ENCODE data around the gene ADIPOR2. TPM values are rescaled to one million over a fixed set of nuclear protein-coding genes. Genes with fewer than 3 reads are reported as not detected.
"Not testable (repeated sequence)": the region's sequence is repeated elsewhere in the genome, so short reads cannot be mapped to it uniquely, and the experiment has no call there.

The ADIPOR2 gene
- total RNA-seq, 1 donor from 2014 or later, result 40.5 TPM

GRCh38 chr12:1711536-1712211 is 20.8 kb downstream of the ADIPOR2 start:
- DNase-seq; intact Hi-C loops (cut with micrococcal nuclease); H3K4me3 ChIP-seq; H3K27me3 ChIP-seq (ENCODE audit: low read depth); H3K27ac ChIP-seq (replicated peaks): not testable (repeated sequence)
- Histone ChIP-seq H3K9me3 (replicated peaks) (peaks cover 17% of the 10 kb centered on the region), H3K4me1 (peaks cover 59% of the 10 kb centered on the region), H3K36me3 (peaks cover 14% of the 10 kb centered on the region)

GRCh38 chr12:1712305-1712704 is 21.4 kb downstream of the ADIPOR2 start:
- peaks cover 59% of the 10 kb centered on the region for H3K4me1 ChIP-seq
- DNase-seq; intact Hi-C loops (cut with micrococcal nuclease): not testable (repeated sequence)

GRCh38 chr12:1712852-1713251 is 22.0 kb downstream of the ADIPOR2 start:
- intact Hi-C loops (cut with micrococcal nuclease); DNase-seq; H3K4me3 ChIP-seq; H3K27ac ChIP-seq (replicated peaks); H3K27me3 ChIP-seq (ENCODE audit: low read depth): not testable (repeated sequence)
- Histone ChIP-seq H3K4me1 (peaks cover 59% of the 10 kb centered on the region), H3K36me3 (peaks cover 14% of the 10 kb centered on the region), H3K9me3 (replicated peaks) (peaks cover 17% of the 10 kb centered on the region)

More at GRCh38 chr12:1712305-1712704, 21.4 kb downstream of the ADIPOR2 start:
- Histone ChIP-seq H3K36me3 (peaks cover 14% of the 10 kb centered on the region), H3K9me3 (replicated peaks) (peaks cover 17% of the 10 kb centered on the region)
- not testable (repeated sequence) for H3K27ac ChIP-seq (replicated peaks); H3K4me3 ChIP-seq; H3K27me3 ChIP-seq (ENCODE audit: low read depth)

GRCh38 chr12:1713783-1714348 is 23.0 kb downstream of the ADIPOR2 start:
- Histone ChIP-seq H3K4me1 (peaks cover 68% of the 10 kb centered on the region), H3K36me3 (peaks cover 14% of the 10 kb centered on the region), H3K9me3 (replicated peaks) (peaks cover 17% of the 10 kb centered on the region)
- DNase-seq; intact Hi-C loops (cut with micrococcal nuclease); H3K4me3 ChIP-seq; H3K27ac ChIP-seq (replicated peaks); H3K27me3 ChIP-seq (ENCODE audit: low read depth): not testable (repeated sequence)

- Histone ChIP-seq H3K36me3 (peaks cover 14% of the 10 kb centered on the region), H3K4me1 (peaks cover 84% of the 10 kb centered on the region), H3K9me3 (replicated peaks) (peaks cover 16% of the 10 kb centered on the region)
- H3K27me3 ChIP-seq (ENCODE audit: low read depth); H3K27ac ChIP-seq (replicated peaks); DNase-seq; H3K4me3 ChIP-seq; intact Hi-C loops (cut with micrococcal nuclease): not testable (repeated sequence)
Measured at GRCh38 chr12:1715459-1715858, 24.6 kb downstream of the ADIPOR2 start.

GRCh38 chr12:1716215-1716862 is 25.5 kb downstream of the ADIPOR2 start:
- intact Hi-C loops (cut with micrococcal nuclease), result no loop called here

GRCh38 chr12:1716911-1717310 is 26.0 kb downstream of the ADIPOR2 start:
- Histone ChIP-seq H3K4me3 (no peak overlapping the region), H3K4me1 (peaks cover 76% of the 10 kb centered on the region), H3K9me3 (replicated peaks) (peaks cover 13% of the 10 kb centered on the region), H3K27me3 (ENCODE audit: low read depth) (no peaks in the 10 kb centered on the region), H3K36me3 (peaks cover 14% of the 10 kb centered on the region), H3K27ac (replicated peaks) (no peak overlapping the region)
- no peak for TF ChIP-seq CTCF (IDR thresholded peaks at IDR 0.05; ENCODE audit: borderline replicate concordance)
- no peak for DNase-seq
- intact Hi-C loops (cut with micrococcal nuclease), result no loop called here

More at GRCh38 chr12:1716215-1716862, 25.5 kb downstream of the ADIPOR2 start:
- Histone ChIP-seq H3K4me1 (peaks cover 79% of the 10 kb centered on the region), H3K27me3 (ENCODE audit: low read depth) (no peaks in the 10 kb centered on the region), H3K36me3 (peaks cover 14% of the 10 kb centered on the region), H3K4me3 (no peak overlapping the region), H3K27ac (replicated peaks) (no peak overlapping the region), H3K9me3 (replicated peaks) (peaks cover 13% of the 10 kb centered on the region)
- TF ChIP-seq CTCF (IDR thresholded peaks at IDR 0.05; ENCODE audit: borderline replicate concordance), result no peak
- DNase-seq, result no peak

GRCh38 chr12:1719139-1719538 is 28.3 kb downstream of the ADIPOR2 start:
- no peak for TF ChIP-seq CTCF (IDR thresholded peaks at IDR 0.05; ENCODE audit: borderline replicate concordance)

More at GRCh38 chr12:1719139-1719538, 28.3 kb downstream of the ADIPOR2 start:
- intact Hi-C loops (cut with micrococcal nuclease), result no loop called here
- no peak for DNase-seq
- Histone ChIP-seq H3K4me3 (no peak overlapping the region), H3K9me3 (replicated peaks) (peaks cover 13% of the 10 kb centered on the region), H3K27ac (replicated peaks) (no peak overlapping the region), H3K4me1 (peaks cover 67% of the 10 kb centered on the region), H3K27me3 (ENCODE audit: low read depth) (no peaks in the 10 kb centered on the region), H3K36me3 (peaks cover 14% of the 10 kb centered on the region)
